Measurements from ENCODE around the gene LTBP2.
"Not testable (repeated sequence)": the region's sequence is repeated elsewhere in the genome, so short reads cannot be mapped to it uniquely, and the experiment has no call there.

Gene LTBP2

DNA sequence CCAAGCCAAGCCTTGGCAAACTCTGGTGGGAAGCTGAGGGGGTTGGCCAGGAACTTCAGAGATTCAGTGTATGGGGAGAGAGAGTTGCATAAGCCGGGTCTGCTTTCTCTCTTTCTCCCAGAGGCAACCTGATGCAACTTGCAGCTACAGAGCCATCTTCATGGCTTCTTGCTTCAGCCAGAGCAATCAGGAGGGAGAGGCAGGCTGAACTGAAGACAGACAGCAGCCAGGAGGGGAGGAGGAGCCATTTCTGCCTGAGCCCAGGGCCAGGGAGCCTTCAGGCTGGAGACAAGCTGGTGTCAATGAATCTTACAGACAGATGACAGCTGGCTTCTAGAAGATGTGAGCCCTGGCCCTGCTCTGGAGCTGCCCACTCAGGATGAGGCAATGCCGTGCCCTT lies 137.7 kb downstream of the LTBP2 start:
- no peak for DNase-seq

DNA sequence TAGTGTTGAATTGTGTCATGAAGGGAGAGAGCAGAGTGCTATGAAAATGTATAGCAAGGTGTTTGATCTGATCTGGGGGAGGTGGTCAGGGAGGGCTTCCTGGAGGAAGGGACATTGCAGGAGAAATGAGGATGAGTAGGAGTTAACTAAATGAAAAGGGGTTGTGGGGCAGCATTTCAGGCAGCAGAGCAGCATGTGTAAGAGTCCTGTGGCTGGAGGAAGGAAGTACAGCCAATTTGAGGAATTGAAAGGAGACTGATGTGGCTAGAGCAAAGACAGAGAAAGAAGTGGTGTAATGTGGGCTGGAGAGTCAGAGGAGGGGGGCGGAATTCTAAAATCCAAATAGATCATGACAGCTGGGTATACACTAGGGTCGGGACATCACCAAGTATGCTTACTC lies 139.4 kb downstream of the LTBP2 start:
- no peak for DNase-seq

DNA sequence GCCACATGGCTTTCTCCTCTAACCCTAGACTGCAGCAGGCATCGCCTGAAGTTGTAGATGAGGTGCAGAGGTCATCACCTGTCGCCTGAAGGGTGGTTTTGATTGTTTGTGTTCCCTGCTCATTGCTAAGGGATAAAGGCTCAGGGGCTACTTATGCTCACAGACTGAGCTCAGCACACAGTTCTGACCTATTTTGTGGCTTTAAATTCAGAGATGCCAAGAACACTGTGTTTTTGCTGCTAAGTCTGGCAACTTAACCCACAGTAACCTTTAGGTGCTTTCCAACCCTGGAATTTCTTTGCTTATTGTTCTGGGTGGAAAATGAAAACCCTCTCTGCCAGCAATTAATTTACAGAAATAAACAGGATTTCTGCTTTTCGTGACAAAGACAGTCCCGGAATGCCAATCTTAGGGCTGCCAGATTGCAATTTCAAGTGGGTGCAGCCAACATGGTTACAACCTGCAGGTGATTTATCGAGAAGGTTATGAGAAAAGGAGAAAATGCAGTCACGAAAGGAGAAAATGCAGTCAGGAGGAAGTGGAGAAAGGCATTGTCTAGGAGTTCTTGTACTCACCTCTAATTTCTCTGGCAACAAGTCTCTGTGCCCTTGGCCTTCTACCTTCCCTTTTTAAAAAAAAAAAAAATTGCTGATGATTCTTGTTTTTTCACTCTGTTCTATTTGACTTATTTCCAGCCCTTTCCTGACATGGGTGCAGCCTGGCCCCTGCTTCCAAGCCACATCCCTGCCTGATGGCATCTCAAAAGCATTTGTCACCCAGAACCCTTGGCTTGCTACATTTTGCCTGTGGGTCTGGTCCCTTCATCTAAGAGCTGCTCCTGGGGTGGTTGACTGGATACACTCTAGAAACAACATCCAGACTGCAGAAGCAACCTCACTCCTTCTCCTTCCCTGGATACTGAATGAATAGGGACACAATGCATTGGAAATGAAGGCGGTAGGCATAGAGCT lies 142.2 kb downstream of the LTBP2 start:
- no peak for DNase-seq

DNA sequence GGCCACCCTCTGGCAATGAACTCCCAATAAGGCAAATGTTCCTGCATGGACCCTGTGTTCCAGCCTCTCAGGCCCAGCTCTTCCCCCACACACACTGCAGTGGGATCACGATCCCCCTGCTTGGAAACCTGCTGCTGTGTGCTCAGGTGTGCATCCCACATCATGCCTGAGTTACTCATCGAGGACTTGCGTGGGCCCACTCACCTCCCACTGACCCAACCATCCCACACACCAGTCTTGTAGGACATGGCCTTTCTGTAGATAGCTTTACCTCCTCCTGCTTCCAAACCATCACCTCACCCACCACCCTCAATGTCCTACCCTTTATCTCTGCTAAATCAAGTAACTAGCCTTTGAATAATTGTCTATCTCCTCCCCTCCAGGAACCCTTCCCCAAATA lies 143.5 kb downstream of the LTBP2 start:
- no peak for DNase-seq

DNA sequence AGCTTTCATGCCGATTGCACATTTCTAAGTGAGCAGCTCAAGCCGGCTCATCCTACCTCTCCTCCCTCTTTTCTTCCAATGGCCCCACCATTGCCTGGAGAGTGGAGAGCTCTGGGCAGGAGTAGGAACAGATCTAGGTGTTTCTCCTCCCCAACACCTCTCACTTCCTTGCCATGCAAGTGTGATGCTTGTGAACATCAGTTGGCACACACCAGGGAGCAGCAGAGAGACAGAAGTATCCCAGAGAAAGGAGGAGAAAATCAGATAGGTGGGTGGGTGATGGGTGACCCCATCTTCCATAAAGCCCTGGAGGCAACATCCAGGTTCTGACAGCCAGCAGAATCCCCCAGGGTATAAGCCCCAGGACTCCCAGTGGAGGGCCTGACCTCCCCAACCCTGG lies 146.7 kb downstream of the LTBP2 start:
- no peak for DNase-seq

DNA sequence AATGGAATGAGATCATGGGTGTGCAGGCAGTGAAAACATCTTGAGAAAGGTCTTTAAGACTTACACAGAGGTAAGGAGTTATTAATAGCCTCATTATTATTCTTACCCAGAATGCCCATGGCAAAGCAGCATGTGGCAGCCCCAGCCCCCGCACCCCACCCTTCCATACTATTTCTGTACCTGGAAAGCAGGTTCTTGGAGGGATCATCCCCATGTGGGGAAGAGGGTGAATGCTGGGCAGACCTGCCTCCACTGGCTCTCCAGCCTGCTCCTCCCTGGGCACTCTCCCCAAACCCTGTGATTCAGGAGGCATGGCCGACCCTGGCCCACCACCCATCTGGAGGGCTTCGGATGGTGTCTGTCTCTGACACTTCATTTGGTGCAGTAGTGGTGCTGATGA lies 147.3 kb downstream of the LTBP2 start:
- no peak for DNase-seq

DNA sequence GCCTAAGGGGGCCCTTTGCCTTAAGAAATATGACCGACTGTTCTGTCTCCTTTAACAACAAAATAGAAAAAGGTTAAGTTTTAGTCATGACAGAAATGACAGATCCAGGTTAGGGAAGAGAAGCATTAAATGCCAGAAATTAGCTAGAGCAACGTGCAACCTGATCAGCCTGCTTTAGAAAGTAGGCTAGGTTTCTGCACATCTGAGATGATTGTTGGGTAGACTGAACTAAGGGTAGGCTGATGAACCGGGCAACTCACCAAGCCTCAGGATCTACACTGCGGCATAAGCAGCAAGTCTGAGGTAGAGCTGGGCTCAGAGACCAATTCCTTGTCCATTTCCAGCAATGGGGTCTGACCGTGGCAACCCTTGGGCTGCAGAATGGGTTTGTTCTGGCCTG lies 148.3 kb downstream of the LTBP2 start:
- DNase-seq, result no peak

DNA sequence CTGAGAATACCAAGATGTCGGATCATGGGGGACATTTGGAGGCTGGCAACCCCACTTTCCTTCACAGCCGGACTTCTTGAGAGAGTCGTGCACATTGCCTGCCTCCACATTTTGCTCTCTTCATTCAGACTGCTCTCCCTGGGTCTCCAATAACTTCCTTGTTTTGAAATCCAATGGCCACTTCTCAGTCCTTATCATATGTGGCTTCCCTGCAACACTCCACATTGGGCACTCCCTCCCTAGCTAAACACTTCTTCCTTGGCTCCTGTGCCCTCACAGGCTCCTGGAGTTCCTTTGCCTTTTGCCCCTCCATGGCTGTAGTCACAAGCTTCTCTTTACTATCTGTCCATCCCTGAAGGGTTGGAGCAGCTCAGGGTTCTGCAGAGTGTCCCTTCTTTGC lies 149.0 kb downstream of the LTBP2 start:
- DNase-seq, result no peak

DNA sequence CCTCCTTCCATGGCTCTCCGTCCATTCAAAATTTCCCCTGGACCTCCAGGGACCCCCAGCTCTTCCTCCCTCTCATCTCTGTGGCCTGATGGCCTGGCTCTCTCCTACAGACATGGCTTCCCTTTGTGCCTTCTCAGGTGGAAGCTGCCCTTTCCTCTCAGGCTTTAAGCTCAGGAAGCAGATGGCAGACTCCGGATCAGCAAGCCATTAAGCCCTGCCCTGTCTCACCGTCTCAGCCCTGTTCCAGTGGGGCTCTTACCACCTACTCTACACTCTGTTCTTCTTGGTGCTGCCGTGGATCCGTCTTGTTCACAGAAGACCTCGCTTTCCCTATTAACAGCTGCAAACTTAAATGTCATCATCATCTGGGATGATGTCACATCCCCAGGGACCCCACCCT lies 152.1 kb downstream of the LTBP2 start:
- DNase-seq, result no peak

DNA sequence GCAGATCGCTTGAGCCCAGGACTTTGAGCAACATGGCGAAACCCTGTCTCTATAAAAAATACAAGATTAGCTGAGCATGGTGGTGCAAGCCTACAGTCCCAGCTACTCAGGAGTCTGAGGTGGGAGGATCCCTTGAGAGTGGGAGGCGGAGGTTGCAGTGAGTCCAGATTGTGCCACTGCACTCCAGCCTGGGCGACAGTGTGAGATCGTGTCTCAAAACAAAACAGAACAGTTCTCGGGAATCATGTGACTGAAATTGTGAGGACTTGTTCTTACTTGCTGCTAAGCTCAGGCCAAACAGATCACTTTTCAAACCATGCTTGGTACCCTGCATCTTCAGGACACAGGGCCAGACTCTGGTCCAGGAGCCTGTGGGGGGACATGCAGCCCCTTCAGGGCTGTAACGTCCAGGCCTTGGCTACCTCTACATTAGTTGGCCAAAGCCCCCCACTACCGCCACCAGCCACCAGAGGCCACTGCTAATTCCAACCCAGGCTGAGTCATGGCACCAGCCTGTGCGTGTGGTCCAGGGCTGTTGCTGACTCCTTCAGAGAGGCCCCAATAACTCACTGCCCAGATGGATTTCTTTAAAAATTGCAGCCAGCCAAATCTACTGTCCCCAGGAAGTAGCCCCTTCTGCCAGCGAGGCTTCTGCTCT lies 152.6 kb downstream of the LTBP2 start:
- no peak for DNase-seq

DNA sequence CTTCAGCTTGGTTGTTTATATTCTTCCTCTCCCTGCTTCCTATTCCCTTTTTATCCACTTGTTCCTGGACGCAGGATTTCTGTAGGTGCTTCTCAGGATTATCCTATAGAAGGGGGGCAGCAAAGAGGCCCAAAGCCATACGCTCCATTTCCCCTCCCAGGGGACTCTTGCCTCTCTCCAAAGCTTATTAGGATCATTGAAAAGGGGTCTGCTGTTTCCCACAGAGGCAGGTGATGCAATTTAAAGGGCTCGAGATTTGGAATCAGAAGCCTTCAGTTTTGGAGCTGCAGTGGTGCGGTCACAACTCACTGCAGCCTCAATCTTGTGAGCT lies 154.5 kb downstream of the LTBP2 start:
- no peak for DNase-seq

DNA sequence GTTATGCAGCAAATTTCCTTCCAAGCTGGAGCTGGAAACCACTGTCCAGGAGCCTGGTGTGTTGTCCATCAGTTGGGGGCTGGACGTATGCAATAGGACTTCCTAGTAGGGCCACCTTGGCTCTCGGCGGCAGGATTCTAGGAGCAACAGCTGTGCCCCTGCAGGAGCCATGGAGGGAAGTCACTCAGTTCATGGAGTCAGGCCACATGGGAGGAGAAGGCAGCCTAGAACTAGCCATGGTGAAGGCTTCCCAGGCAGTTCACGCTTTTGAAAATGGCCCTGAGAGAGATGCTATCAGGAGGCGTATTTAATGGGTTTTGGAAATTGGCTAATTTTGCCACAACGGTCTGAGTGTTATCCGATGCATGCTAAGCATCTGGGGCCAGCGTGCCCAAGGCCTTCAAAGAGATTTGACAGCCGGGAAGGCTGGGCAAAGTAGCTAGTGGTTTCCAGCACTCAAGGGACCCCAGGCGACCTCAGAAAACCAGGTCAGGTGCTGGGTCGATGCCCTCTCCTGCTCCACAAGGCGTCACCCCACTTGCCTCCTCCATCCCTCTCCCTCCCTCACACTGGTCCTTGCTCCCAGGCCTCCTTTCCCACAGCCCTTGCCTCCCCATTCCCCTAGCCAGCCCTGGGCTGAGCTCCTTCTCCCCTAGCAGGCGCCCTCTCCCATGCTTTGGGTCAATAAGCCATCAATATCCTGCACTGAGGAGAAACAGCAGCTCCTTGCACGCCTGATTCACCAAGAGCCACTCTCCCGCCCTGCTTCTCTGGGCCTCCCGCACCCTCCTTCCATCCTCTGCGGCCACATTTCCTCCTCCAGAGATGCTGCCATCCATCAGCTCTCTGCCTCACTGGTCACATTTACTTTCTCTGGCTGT lies 155.1 kb downstream of the LTBP2 start:
- no peak for DNase-seq

DNA sequence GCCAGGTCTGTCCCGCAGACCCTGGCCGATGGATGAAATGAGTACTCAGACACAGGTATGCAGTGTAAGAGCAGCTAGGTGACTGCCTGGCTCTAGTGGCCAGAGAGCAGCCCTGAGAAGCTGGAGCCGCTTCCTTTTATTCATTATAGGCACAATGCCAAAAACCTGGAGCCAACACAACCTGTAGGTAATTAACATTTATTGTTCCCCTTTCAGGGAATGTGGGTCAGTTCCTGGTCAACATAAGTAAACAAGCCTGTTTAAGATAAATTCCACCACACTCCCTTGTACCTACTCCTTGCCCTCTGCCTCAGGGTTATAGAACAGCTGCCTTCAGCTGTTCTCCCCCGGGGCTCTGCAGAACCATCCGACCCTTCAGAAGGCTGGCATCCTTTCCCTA lies 157.6 kb downstream of the LTBP2 start:
- DNase-seq, result not testable (repeated sequence)
